Breast epithelium (tissue), 4 donors: ENCODE measurements around the gene OOSP3. TPM values are rescaled to one million over a fixed set of nuclear protein-coding genes. Genes with fewer than 3 reads are reported as not detected.

ENCODE experiments used
- DNase-seq, 2 donors: peaks; one replicate each; pipeline ENCODE4 v3.0.0-alpha.2; 2019; ENCODE audit warnings: low spot score in 2 of 2
- H3K27ac ChIP-seq, 2 donors: fragments of 200-600 bp; sonication (generic) in 1 of 2; one replicate each; pipeline ENCODE4 v1.5.1; 2016 to 2019; ENCODE audit warnings: mild to moderate bottlenecking in 1 of 2
- H3K27me3 ChIP-seq, 2 donors: fragments of 200-600 bp; sonication (generic) in 1 of 2; one replicate each; pipeline versions ENCODE4 v1.5.1 to v1.6.0; 2017 to 2019; ENCODE audit warnings: control low read depth in 1 of 2, mild to moderate bottlenecking in 1 of 2
- H3K36me3 ChIP-seq: fragments of 200-600 bp; one replicate; pipeline ENCODE4 v1.5.1; 2019
- H3K4me1 ChIP-seq, 2 donors: fragments of 200-600 bp; sonication (generic); one replicate each; pipeline ENCODE4 v1.5.1; 2016 to 2019; ENCODE audit warnings: control low read depth in 1 of 2
- H3K4me3 ChIP-seq, 3 donors: fragments of 200-600 bp; sonication (generic); 1 replicate in 2 of 3; 2 replicates in 1 of 3; pipeline ENCODE4 v1.5.1; 2016 to 2019; ENCODE audit warnings: mild to moderate bottlenecking in 3 of 3, moderate library complexity in 2 of 3
- H3K9me3 ChIP-seq, 2 donors: fragments of 200-600 bp; sonication (generic) in 1 of 2; one replicate each; pipeline ENCODE4 v1.5.1; 2016 to 2019; ENCODE audit warnings: control low read depth in 1 of 2
- POLR2A ChIP-seq: fragments of 450-650 bp; IDR thresholded peaks from one replicate; pipeline ENCODE4 v1.6.1; 2016; ENCODE audit warnings: antibody characterized with exemption, mild to moderate bottlenecking, moderate library complexity
- POLR2AphosphoS5 ChIP-seq, 3 donors: sonication (generic); formaldehyde crosslinking; IDR thresholded peaks; one replicate each; pipeline ENCODE4 v1.6.1; 2017; ENCODE audit warnings: antibody characterized with exemption in 3 of 3
- intact Hi-C: fragments of 100-400 bp; cut with DNase I; formaldehyde crosslinking; loops from one replicate; pipeline ENCODE4 v1.15.1; 2023; ENCODE audit warnings: low total_unique reads
- total RNA-seq, 3 donors: library from RNA; depleted of rRNA; stranded (reverse); fragments of >200 nt; gene quantifications; one replicate each; pipeline ENCODE4 v1.1.0, GENCODE V29; 2016
- TF ChIP-seq, protein P1 (sequence below), 3 donors: fragments of 450-650 bp; IDR thresholded peaks; one replicate each; pipeline ENCODE4 v1.5.1; 2016 to 2017; ENCODE audit warnings: antibody characterized with exemption in 3 of 3, mild to moderate bottlenecking in 3 of 3, moderate library complexity in 3 of 3

OOSP3 gene
- total RNA-seq, 3 donors from 2014 or later, result not detected

DNA sequence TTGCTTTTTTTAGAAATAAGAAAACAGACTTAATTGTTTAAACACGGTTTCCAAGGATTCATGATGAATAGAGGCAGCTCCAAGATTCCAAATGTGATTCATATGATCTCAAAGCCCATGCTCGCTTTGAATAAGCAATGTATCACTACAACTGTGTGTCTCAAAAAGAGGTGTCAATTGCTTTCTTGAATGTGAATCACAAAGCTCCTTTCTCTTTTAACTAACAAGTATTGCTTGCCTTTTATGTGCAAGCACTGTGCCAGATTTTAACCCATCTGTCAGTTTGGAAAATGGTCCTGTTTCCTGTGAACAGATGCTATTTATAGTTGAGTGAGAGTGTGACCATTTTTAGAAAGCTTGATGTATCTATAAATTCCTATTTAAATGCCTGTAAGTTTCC lies 66.1 kb downstream of the OOSP3 start:
- intact Hi-C loops, result no loop called here
- H3K9me3 ChIP-seq, result no peaks in the 10 kb centered on the region
- no peak for DNase-seq
- H3K4me1 ChIP-seq, result no peaks in the 10 kb centered on the region
- H3K27ac ChIP-seq, result no peak overlapping the region
- TF ChIP-seq, protein P1, sequence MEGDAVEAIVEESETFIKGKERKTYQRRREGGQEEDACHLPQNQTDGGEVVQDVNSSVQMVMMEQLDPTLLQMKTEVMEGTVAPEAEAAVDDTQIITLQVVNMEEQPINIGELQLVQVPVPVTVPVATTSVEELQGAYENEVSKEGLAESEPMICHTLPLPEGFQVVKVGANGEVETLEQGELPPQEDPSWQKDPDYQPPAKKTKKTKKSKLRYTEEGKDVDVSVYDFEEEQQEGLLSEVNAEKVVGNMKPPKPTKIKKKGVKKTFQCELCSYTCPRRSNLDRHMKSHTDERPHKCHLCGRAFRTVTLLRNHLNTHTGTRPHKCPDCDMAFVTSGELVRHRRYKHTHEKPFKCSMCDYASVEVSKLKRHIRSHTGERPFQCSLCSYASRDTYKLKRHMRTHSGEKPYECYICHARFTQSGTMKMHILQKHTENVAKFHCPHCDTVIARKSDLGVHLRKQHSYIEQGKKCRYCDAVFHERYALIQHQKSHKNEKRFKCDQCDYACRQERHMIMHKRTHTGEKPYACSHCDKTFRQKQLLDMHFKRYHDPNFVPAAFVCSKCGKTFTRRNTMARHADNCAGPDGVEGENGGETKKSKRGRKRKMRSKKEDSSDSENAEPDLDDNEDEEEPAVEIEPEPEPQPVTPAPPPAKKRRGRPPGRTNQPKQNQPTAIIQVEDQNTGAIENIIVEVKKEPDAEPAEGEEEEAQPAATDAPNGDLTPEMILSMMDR (IDR thresholded peaks at IDR 0.05), result no peak
- TF ChIP-seq POLR2AphosphoS5 (IDR thresholded peaks at IDR 0.05) (no peak), POLR2A (no peak)
- H3K27me3 ChIP-seq, result no peaks in the 10 kb centered on the region
- no peak overlapping the region for H3K4me3 ChIP-seq
- no peaks in the 10 kb centered on the region for H3K36me3 ChIP-seq

Other genes starting within 250 kb of the OOSP3 start
- 10 to 100 TPM; 13.4 to 15.8 (median 15.2) TPM for gene PATL1, start 209.7 kb upstream of the OOSP3 start, total RNA-seq
- gene OR10V1, start 164.9 kb upstream of the OOSP3 start, total RNA-seq, result not detected
- 10 to 100 TPM; 32.2 to 58.8 (median 53.7) TPM for gene STX3, start 123.4 kb upstream of the OOSP3 start, total RNA-seq
- 10 to 100 TPM; 36.3 to 41.4 (median 37.4) TPM for gene MRPL16, start 68.0 kb upstream of the OOSP3 start, total RNA-seq
- not detected for gene CBLIF, start 33.3 kb upstream of the OOSP3 start, total RNA-seq
- 100 to 1,000 TPM in 1 of 3 donors, 10 to 100 TPM in 1, not detected in 1; 45.6 to 112 TPM for gene TCN1, start 12.3 kb upstream of the OOSP3 start, total RNA-seq
- gene OOSP1, start 59.6 kb downstream of the OOSP3 start, total RNA-seq, result not detected
- not detected for gene OOSP4A, start 85.3 kb downstream of the OOSP3 start, total RNA-seq
- gene OOSP4B, start 138.4 kb downstream of the OOSP3 start, total RNA-seq, result not detected
- not detected for gene OOSP2, start 161.6 kb downstream of the OOSP3 start, total RNA-seq
- gene MS4A3, start 177.9 kb downstream of the OOSP3 start, total RNA-seq, result not detected
- gene MS4A2, start 209.9 kb downstream of the OOSP3 start, total RNA-seq, result 1 to 10 TPM in 1 of 3 donors, under 1 TPM in 2; 0.66 to 7.8 (median 0.73) TPM